GM23248 (cell line): ENCODE measurements around the gene CATSPER4.

ENCODE experiments used
- EZH2 ChIP-seq: fragments of 200-600 bp; sonication (generic); IDR thresholded peaks from 2 replicates; pipeline ENCODE4 v1.6.1; 2018; ENCODE audit warnings: antibody characterized with exemption, mild to moderate bottlenecking; ENCODE audit not compliant: insufficient read depth, poor library complexity, severe bottlenecking
- EZH2phosphoT487 ChIP-seq: fragments of 200-600 bp; sonication (generic); IDR thresholded peaks from 2 replicates; pipeline ENCODE4 v1.6.1; 2018; ENCODE audit warnings: antibody characterized with exemption, moderate library complexity, mild to moderate bottlenecking, low read depth; ENCODE audit not compliant: insufficient read depth

DNA sequence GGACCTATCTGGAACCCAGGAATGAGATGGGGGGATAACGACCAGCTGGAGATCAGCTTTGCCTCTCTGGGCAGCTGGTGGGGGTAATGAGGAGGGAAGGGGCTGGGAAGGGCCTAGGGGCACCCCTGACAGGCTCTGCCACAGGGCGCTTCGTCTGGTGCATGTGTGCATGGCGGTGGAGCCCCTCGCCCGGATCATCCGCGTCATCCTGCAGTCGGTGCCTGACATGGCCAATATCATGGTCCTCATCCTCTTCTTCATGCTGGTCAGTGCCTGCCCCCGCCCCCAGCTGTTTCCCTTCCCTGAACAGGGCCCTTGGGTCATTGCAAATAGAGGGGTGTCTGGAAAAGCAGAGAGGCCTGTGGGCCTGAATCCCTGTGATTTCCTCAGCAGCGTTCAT, 7.4 kb downstream of the CATSPER4 start:
- TF ChIP-seq EZH2phosphoT487 = no peak
- TF ChIP-seq EZH2 = no peak
